Measurements from ENCODE around the gene HNRNPAB.

DNA sequence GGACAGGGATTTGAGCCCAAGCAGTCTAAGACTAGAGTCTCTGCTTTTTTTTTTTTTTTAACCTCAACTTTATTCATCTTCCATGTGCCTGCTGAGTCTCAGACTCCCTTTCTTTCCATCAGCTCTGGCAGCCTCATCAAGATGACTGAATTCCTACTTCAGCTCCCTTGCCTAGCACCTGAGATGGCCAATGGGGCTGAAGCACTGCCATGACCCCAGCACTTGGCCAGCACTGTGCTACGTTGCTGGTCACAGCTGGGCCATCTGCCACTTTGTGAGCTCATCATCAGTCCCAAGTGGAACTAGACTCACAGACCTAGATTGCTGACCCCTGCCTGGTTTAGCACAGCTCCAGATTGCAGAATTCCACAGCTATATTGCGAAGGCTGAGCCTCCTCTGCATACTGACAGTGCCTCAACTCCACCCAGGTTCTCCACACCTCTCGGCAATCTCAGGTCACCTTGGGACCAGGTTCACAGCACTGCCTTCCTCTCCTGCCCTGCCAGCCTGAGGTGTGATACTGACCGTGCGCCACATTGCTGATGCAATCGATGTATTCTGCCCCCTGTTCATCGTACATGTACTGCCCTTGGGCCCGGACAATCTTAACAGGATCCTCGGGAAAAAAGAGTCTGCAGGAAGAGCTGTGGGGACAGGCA lies 26.7 kb downstream of the HNRNPAB start:
- TF ChIP-seq, protein P1, sequence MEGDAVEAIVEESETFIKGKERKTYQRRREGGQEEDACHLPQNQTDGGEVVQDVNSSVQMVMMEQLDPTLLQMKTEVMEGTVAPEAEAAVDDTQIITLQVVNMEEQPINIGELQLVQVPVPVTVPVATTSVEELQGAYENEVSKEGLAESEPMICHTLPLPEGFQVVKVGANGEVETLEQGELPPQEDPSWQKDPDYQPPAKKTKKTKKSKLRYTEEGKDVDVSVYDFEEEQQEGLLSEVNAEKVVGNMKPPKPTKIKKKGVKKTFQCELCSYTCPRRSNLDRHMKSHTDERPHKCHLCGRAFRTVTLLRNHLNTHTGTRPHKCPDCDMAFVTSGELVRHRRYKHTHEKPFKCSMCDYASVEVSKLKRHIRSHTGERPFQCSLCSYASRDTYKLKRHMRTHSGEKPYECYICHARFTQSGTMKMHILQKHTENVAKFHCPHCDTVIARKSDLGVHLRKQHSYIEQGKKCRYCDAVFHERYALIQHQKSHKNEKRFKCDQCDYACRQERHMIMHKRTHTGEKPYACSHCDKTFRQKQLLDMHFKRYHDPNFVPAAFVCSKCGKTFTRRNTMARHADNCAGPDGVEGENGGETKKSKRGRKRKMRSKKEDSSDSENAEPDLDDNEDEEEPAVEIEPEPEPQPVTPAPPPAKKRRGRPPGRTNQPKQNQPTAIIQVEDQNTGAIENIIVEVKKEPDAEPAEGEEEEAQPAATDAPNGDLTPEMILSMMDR (conservative IDR thresholded peaks at IDR 0.05; ENCODE audit: low read length), result no peak
- no peak for TF ChIP-seq EZH2phosphoT487 (IDR thresholded peaks at IDR 0.05; ENCODE audit: borderline replicate concordance)
